Kidney epithelial cell (primary cell): Measurements from ENCODE around the gene LAMTOR5. TPM values are rescaled to one million over a fixed set of nuclear protein-coding genes. Genes with fewer than 3 reads are reported as not detected.

ENCODE experiments used
- DNase-seq: peaks from one replicate; pipeline ENCODE4 v3.0.0-alpha.2; 2010; ENCODE audit warnings: low read depth
- H3K27me3 ChIP-seq: 2 replicates; pipeline ENCODE4 v1.6.0; 2011; ENCODE audit warnings: low read length; ENCODE audit not compliant: control insufficient read depth, insufficient read depth
- H3K36me3 ChIP-seq: 2 replicates; pipeline ENCODE4 v1.5.1; 2011; ENCODE audit warnings: low read length; ENCODE audit not compliant: control insufficient read depth, insufficient read depth
- H3K4me3 ChIP-seq: 2 replicates; pipeline ENCODE4 v1.5.1; 2011; ENCODE audit warnings: low read depth, mild to moderate bottlenecking, control low read depth, low read length
- CTCF ChIP-seq: IDR thresholded peaks from 2 replicates; pipeline ENCODE4 v1.5.1; 2011; ENCODE audit warnings: mild to moderate bottlenecking, moderate library complexity, low read length, control low read depth, inconsistent platforms; ENCODE audit not compliant: insufficient read depth, poor library complexity, severe bottlenecking
- total RNA-seq: library from RNA; depleted of rRNA; stranded (reverse); fragments of >200 nt; gene quantifications from 2 replicates; pipeline ENCODE4 v1.2.3, GENCODE V29; 2015

Gene LAMTOR5
- total RNA-seq, 1 donor from 2014 or later: 198 TPM

GRCh38 chr1:110394493-110394820, 13.0 kb downstream of the LAMTOR5 start:
- TF ChIP-seq CTCF: no peak
- DNase-seq: no peak
- Histone ChIP-seq H3K4me3 (no peak overlapping the region), H3K36me3 (no peaks in the 10 kb centered on the region), H3K27me3 (no peaks in the 10 kb centered on the region)

- no peak for TF ChIP-seq CTCF
- peak; percentile 89 for DNase-seq
Observed at GRCh38 chr1:110393691-110394492, 13.6 kb downstream of the LAMTOR5 start.

GRCh38 chr1:110393286-110393685, 14.2 kb downstream of the LAMTOR5 start:
- H3K4me3 ChIP-seq: no peak overlapping the region
- H3K27me3 ChIP-seq: no peaks in the 10 kb centered on the region
- H3K36me3 ChIP-seq: no peaks in the 10 kb centered on the region
- TF ChIP-seq CTCF: no peak
- DNase-seq: no peak

More at GRCh38 chr1:110393691-110394492, 13.6 kb downstream of the LAMTOR5 start:
- Histone ChIP-seq H3K27me3 (no peaks in the 10 kb centered on the region), H3K36me3 (no peaks in the 10 kb centered on the region), H3K4me3 (no peak overlapping the region)

- DNase-seq: peak; percentile 49
- peaks cover 3% of the 10 kb centered on the region for H3K36me3 ChIP-seq
- TF ChIP-seq CTCF: no peak
- no peaks in the 10 kb centered on the region for H3K27me3 ChIP-seq
- H3K4me3 ChIP-seq: peak within 1 kb of the TSS; percentile 32
Observed at GRCh38 chr1:110390692-110391245, 16.7 kb downstream of the LAMTOR5 start, which contains the start of gene SLC16A4. TSS of gene SLC16A4 (minus strand) at chr1:110391026. CDS start at chr1:110389323, 1,703 bp downstream.

GRCh38 chr1:110390096-110390495, 17.4 kb downstream of the LAMTOR5 start:
- DNase-seq: peak; percentile 38
- peak overlapping the region; percentile 32 for H3K4me3 ChIP-seq
- H3K27me3 ChIP-seq: no peaks in the 10 kb centered on the region
- TF ChIP-seq CTCF: no peak
- H3K36me3 ChIP-seq: peaks cover 3% of the 10 kb centered on the region
